Mucosa of stomach (tissue), 1 donor: Measurements from ENCODE around the gene XYLB.

Experiments
- H3K27me3 ChIP-seq: one replicate; pipeline ENCODE4 v1.7.0; 2013; ENCODE audit warnings: mild to moderate bottlenecking, low read length; ENCODE audit not compliant: control insufficient read depth, insufficient read depth
- H3K36me3 ChIP-seq: one replicate; pipeline ENCODE4 v1.7.0; 2013; ENCODE audit warnings: low read length; ENCODE audit not compliant: control insufficient read depth, insufficient read depth
- H3K4me1 ChIP-seq: one replicate; pipeline ENCODE4 v1.7.0; 2013; ENCODE audit warnings: mild to moderate bottlenecking, low read length; ENCODE audit not compliant: control insufficient read depth, insufficient read depth
- H3K4me3 ChIP-seq: one replicate; pipeline ENCODE4 v1.7.0; 2013; ENCODE audit warnings: low read length
- H3K9ac ChIP-seq: one replicate; pipeline ENCODE4 v1.7.0; 2013; ENCODE audit warnings: mild to moderate bottlenecking, low read length, moderate library complexity
- H3K9me3 ChIP-seq: one replicate; pipeline ENCODE4 v1.7.0; 2013; ENCODE audit warnings: mild to moderate bottlenecking, low read length, moderate library complexity; ENCODE audit not compliant: control insufficient read depth
- donor health status: Pancreatic carcinoma.

XYLB gene

DNA sequence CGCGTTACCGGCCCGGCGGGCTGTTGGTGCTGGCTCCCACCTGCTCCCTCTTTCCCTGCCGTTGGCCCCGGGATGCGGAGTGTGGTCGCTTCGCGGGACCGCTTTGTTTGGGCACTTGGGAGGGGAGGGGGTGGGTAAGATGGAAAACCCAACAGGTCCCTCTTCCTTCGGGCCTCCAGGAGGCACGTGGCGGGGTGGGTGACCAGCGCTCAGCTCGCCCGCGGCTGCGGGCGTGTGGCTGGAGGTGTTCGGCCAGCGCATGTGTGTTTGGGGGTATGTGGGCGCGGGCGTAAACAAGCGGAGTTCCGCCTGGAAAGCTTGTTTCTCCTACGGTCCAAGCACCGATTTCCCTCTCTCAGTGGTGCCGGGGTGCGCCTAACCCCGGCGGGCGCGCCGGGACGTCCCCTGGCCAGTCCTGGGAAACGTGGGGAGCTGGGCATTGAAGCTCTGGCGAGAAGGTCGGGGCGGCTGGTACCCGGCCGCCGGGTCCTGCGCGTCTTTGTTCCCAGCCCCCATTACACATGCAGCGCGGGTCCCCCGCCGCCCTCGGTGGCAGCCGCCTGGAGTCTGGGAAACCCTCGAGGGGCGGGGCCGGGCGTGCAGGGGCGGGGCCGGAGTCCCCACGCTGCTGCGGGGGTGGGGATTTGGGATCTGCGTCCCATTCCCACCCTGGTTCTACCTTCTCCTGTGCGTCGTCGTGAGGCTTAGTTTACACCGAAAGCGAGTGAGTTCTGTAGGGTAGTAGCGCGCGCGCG lies 108.5 kb downstream of the XYLB start:
- Histone ChIP-seq H3K4me1 (peaks cover 29% of the 10 kb centered on the region), H3K9ac (peak overlapping the region; percentile 69), H3K36me3 (no peaks in the 10 kb centered on the region), H3K9me3 (no peaks in the 10 kb centered on the region), H3K27me3 (no peaks in the 10 kb centered on the region), H3K4me3 (peak overlapping the region; percentile 65)

DNA sequence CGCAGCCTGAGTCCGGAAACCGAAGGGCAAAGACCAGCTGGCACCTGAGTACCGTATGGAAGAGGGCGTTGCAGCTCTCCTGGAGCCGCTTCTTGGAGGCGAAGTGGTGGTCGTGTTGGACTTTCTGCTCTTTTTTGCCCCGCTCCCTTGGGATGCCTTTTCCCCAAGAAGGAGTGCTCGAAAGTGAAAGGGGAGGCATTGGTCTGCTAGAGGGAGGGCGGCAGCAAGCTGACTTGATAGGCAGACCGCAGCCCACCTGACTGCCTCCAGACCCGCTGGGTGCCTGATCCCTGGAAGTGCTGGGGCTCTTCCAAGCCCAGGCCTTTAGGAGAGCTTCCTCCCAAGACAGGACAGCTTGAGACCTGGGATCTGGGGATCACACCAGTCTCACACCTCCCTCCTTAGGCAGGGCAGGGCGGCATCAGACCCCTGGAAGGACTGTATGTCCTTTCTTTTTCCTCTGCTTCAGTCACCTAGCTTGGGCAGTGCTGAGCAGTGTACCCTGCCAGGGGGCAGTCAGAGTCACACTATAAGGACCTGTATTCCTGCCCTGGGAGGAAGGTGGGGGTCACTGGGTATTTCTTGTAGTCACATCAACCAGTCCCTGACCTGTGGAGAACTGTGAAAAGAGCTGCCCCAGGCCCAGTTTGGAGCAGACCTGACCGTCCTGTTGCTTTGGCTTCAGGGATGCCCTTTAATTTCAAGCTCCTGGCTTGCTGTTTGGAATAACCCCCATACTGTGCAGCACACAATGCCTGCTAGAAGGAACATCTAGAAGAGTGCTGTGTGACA lies 109.2 kb downstream of the XYLB start:
- Histone ChIP-seq H3K36me3 (no peaks in the 10 kb centered on the region), H3K27me3 (no peaks in the 10 kb centered on the region), H3K4me1 (peaks cover 37% of the 10 kb centered on the region), H3K9ac (peak overlapping the region; percentile 69), H3K9me3 (no peaks in the 10 kb centered on the region), H3K4me3 (peak overlapping the region; percentile 65)

DNA sequence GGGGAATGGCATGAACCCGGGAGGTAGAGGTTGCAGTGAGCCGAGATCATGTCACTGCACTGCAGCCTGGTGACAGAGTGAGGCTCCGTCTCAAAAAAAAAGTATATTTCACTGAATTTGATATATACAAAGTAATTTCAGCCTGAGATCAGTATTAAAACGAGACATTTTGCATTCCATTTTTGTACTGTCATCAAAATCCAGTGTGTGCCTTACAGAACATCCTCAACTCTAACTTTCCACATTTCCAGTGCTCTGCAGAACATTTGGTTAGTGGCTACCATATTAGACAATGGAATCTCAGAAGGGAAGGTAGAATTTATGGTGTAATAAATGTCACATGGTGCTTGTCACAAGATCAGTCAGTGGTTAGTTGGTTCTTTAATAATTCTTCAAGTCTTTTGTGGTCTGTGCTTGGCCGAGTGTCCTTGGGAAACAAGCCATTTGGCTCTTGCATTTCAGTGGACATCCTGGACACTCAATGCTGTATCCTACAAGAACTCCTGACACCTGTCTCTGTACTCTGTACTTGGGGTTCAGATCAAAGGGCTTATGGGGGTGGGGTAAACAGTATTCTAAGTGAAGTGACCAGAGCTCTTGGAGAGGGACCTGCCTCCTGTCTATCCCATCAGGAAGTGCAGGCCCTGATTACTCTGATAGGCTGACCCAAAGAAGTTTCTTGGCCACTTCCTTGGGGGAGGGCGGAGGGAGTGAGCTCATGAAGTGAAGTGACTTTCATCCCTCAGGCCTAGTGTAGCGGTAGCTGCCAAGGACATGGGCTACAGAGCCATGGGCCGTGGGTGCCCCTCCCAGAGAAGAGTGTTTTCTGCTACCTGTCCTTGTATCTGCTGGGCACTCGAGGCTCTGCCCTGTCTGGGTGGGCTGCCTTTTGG lies 110.8 kb downstream of the XYLB start:
- Histone ChIP-seq H3K36me3 (no peaks in the 10 kb centered on the region), H3K4me3 (no peak overlapping the region), H3K4me1 (peaks cover 39% of the 10 kb centered on the region), H3K9me3 (no peaks in the 10 kb centered on the region), H3K9ac (no peak overlapping the region), H3K27me3 (no peaks in the 10 kb centered on the region)

DNA sequence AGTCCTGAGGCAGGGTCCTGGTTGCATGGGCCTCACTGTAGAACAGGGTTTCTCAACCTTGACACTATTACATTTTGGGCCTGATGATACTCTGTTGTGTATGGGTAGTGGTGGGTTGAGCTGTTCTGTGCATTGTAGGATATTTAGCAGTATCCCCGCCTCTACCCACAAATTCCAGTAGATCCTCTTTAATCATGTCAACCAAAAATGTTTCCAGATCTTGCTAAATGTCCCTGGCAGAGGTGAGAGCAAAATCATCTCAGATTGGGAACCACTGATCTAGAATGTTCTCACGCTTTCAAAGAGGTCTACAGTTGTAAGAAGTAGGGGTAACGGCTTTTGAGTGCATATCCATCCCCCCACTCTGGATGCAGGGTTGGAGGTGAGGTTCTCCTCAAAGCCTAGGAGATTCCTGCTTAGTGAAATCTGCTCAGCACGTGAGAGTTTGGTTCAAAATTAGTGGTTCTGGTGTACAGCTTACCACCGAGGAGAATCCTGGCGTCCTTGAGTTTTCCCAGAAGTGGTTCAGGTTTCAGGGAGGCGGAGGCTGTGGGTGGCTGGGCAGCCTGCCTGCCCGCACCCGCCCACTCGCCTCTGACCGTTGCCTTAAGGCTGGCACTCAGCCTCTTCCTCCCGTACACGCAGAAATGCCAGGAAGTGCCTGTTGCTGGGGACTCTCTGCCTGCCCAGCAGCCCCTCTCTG lies 112.4 kb downstream of the XYLB start:
- H3K9me3 ChIP-seq = no peaks in the 10 kb centered on the region
- peaks cover 32% of the 10 kb centered on the region for H3K4me1 ChIP-seq
- H3K4me3 ChIP-seq = no peak overlapping the region
- no peaks in the 10 kb centered on the region for H3K27me3 ChIP-seq
- H3K9ac ChIP-seq = peak overlapping the region; percentile 8
- H3K36me3 ChIP-seq = no peaks in the 10 kb centered on the region

DNA sequence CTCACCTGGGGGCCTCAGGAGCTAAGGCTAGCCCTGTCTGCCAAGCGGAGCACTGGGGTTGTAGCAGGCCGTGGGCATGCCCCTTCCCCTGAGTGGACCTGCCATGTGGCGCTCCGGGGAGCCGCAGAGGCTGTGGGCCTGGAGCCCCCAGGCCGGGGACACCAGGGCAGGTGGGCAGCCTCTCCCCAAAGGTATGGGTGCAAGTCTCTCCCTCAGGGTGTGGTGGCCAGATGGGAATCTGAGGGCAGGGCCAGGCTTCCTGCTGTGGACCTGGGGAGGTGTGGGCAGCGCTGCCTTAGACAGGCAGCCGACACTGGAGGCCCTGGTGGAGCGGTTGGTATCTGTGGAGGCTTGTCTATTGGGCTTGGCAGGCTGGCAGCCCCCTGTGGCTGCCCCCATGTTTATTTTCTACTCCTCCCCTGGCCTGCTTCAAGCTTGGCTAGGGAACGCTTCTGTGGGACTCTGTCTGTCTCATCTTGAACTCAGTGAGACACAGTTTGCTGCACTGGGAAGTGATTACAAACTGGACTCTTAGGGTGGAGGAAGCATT lies 113.0 kb downstream of the XYLB start:
- H3K9ac ChIP-seq = peak overlapping the region; percentile 8
- no peaks in the 10 kb centered on the region for H3K9me3 ChIP-seq
- no peaks in the 10 kb centered on the region for H3K27me3 ChIP-seq
- H3K36me3 ChIP-seq = no peaks in the 10 kb centered on the region
- H3K4me1 ChIP-seq = peaks cover 32% of the 10 kb centered on the region
- no peak overlapping the region for H3K4me3 ChIP-seq

DNA sequence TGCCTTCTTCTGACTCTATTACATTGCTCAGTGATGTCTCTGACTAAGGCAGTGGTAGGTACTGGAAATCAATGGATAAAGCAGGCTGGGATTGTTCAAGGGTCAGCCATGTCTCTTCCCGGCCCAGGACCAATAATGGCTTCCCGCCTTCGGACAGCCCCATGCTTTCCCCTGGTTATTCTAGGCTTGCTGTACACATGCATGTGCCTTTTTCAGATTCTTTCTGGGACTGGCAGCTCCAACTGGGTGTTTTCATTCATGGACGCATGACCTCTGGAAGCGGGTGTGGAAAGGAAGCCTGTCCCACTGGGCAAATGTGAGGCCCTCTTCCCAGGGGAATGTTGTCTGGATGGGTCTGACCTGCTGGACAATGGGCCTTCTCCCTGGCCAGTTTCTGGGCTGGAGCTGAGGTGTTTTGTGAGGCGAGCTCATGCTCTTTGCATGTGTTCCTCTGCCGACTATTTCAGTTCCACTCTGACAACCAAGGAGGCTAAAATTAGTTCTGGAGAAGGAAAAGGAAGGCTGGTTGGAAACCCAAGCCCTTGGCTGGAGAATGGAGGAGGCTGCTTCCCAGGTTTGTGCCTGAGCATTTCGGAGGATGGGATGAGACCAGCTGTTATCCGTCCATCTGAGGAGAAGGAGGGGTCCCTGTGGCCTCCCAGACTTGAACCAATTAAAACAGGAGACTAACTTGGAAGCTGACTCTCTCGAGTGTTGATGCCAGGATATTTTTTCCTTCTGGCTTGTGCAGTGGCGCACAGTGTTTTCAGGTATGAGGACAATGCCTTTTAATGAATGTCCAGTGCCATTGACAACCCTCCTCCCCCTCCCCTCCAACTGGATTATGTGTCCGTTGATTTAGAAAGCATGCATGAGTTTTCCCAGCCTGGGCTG lies 114.0 kb downstream of the XYLB start:
- Histone ChIP-seq H3K4me1 (peaks cover 32% of the 10 kb centered on the region), H3K4me3 (no peak overlapping the region), H3K9me3 (no peaks in the 10 kb centered on the region), H3K36me3 (no peaks in the 10 kb centered on the region), H3K9ac (no peak overlapping the region), H3K27me3 (no peaks in the 10 kb centered on the region)
